ENCODE data around the gene CSF1R. TPM values are rescaled to one million over a fixed set of nuclear protein-coding genes. Genes with fewer than 3 reads are reported as not detected.

The CSF1R gene
- total and polyA plus RNA-seq, 2 of the 4 experiments (the other 2 are of a cell fraction), result 0.14 to 0.36 TPM

DNA sequence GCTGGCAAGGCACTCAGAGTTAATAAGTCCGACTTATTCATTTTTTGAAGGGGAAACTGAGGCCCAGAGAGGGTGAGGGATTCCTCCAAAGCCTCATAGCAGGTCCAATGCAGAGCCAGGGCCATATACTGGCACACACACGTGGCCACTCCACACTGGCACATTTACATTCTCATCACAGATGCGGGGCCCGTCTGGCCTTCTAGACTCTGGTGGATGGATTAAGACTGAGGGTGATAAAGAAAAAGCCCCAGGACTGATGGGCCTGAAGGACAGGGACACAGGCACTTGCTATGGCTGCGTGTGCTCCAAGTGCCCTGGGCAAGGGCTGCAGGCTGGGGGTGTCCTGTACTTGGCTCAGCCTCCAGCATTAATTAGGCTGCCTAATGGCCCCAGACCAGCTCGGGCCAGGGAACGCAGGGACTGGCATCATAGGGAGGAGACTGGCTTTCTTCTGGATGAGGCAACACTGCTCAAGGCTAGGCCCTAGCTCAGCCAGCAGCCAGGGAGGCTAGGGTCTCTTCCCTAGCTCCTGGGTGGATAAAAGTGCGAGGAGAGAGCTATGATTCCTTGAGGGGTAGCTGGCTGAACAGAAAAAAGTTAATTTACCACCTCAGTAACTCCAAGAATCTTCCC, 28.5 kb upstream of the CSF1R start:
- no peak overlapping the region for H3K18ac ChIP-seq (ENCODE audit: low read depth, low read length)
- no peak overlapping the region for H3K14ac ChIP-seq (replicated peaks; ENCODE audit: low read depth, low read length)
- H2AK5ac ChIP-seq (ENCODE audit: low read depth, low read length), result no peak overlapping the region
- no peak overlapping the region for H3K9ac ChIP-seq (ENCODE audit: low read depth, low read length)
- peaks cover 16% of the 10 kb centered on the region for H3K9me1 ChIP-seq (ENCODE audit: insufficient read depth, low read length)
- no peaks in the 10 kb centered on the region for H3K9me3 ChIP-seq (ENCODE audit: control insufficient read depth, insufficient read depth, low read length)
- H4K20me1 ChIP-seq (ENCODE audit: insufficient read depth, low read length), result peaks cover 4% of the 10 kb centered on the region; the same call in 1 of the 2 replicates
- H3K79me1 ChIP-seq (ENCODE audit: low read depth in 1 of 2, low read length in 2 of 2), result peaks cover 0 to 8% of the 10 kb centered on the region in 2 experiments; a peak in 1 of 4 replicates
- no peak for DNase-seq
- in situ Hi-C loops (cut with MboI; ENCODE audit: low sequenced_read_pairs), result no loop called here
- no peak overlapping the region for H2BK20ac ChIP-seq (ENCODE audit: low read depth, low read length)
- H3K4me3 ChIP-seq (ENCODE audit: insufficient read depth, low read depth, low read length), result no peak overlapping the region
- no peak overlapping the region for H2BK15ac ChIP-seq (ENCODE audit: low read depth, low read length)
- H2BK120ac ChIP-seq (ENCODE audit: low read depth, low read length), result no peak overlapping the region
- no TSS peak for BruUV-seq (replicated peaks)
- peaks cover 56% of the 10 kb centered on the region for H3K36me3 ChIP-seq (ENCODE audit: control insufficient read depth, insufficient read depth, low read length)
- no peak overlapping the region for H4K91ac ChIP-seq (ENCODE audit: insufficient read depth, low read depth, low read length)
- H3K4ac ChIP-seq (ENCODE audit: low read depth, low read length), result no peak overlapping the region
- ChIA-PET POLR2A (ENCODE audit: unreplicated experiment) (no interaction called here), CTCF (no interaction called here)
- H2AK9ac ChIP-seq (replicated peaks; ENCODE audit: low read depth, low read length, poor library complexity), result no peak overlapping the region
- no peak overlapping the region for H3K56ac ChIP-seq (ENCODE audit: extremely low read depth, insufficient read depth, low read length)
- WGBS, 2 experiments (ENCODE audit: extremely low coverage in 2 of 2, insufficient read length in 1 of 2), result 100% methylated on average over 1 of the region's 8 CpGs; no CpG with 5 or more reads in 1 of the 2 experiments
- no peak for ATAC-seq (ENCODE audit: low read depth)
- H2BK5ac ChIP-seq (ENCODE audit: low read depth, low read length, poor library complexity, severe bottlenecking), result no peak overlapping the region
- H4K5ac ChIP-seq (ENCODE audit: low read depth, low read length), result no peak overlapping the region
- no peak overlapping the region for H3K27ac ChIP-seq (ENCODE audit: insufficient read depth, low read length)
- H3K4me2 ChIP-seq (ENCODE audit: low read depth, low read length), result no peak overlapping the region
- dilution Hi-C loops (cut with HindIII; ENCODE audit: low sequenced_read_pairs, unreplicated experiment), result no loop called here
- no peaks in the 10 kb centered on the region for H3K27me3 ChIP-seq (ENCODE audit: control insufficient read depth, insufficient read depth, low read length)
- no peak overlapping the region for H2AFZ ChIP-seq (replicated peaks; ENCODE audit: low read length, poor library complexity)
- intact Hi-C loops (cut with micrococcal nuclease), result loop anchor here (5.0 to 10.0 kb wide), 2 partner anchors 48 to 280 kb away; no protein-coding TSS in a partner anchor
- H3K4me1 ChIP-seq (ENCODE audit: control insufficient read depth, insufficient read depth, low read length), result peaks cover 12% of the 10 kb centered on the region
- no peak for TF ChIP-seq MAFK (IDR thresholded peaks at IDR 0.05; ENCODE audit: low read depth, low read length)
- TF ChIP-seq, protein P1, sequence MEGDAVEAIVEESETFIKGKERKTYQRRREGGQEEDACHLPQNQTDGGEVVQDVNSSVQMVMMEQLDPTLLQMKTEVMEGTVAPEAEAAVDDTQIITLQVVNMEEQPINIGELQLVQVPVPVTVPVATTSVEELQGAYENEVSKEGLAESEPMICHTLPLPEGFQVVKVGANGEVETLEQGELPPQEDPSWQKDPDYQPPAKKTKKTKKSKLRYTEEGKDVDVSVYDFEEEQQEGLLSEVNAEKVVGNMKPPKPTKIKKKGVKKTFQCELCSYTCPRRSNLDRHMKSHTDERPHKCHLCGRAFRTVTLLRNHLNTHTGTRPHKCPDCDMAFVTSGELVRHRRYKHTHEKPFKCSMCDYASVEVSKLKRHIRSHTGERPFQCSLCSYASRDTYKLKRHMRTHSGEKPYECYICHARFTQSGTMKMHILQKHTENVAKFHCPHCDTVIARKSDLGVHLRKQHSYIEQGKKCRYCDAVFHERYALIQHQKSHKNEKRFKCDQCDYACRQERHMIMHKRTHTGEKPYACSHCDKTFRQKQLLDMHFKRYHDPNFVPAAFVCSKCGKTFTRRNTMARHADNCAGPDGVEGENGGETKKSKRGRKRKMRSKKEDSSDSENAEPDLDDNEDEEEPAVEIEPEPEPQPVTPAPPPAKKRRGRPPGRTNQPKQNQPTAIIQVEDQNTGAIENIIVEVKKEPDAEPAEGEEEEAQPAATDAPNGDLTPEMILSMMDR (conservative IDR thresholded peaks at IDR 0.05; ENCODE audit: low read depth, low read length), result no peak
- TF ChIP-seq BHLHE40 (IDR thresholded peaks at IDR 0.05; ENCODE audit: low read depth, low read length), result no peak
- no peak for TF ChIP-seq MAZ (IDR thresholded peaks at IDR 0.05; ENCODE audit: borderline replicate concordance, low read depth, low read length)
- TF ChIP-seq FOS (IDR thresholded peaks at IDR 0.05; ENCODE audit: low read depth, low read length), result no peak
- no peak for TF ChIP-seq RFX5 (IDR thresholded peaks at IDR 0.05; ENCODE audit: low read depth, low read length)
- TF ChIP-seq POLR2A (IDR thresholded peaks at IDR 0.05; ENCODE audit: low read depth, low read length), result no peak
- TF ChIP-seq, protein P2, sequence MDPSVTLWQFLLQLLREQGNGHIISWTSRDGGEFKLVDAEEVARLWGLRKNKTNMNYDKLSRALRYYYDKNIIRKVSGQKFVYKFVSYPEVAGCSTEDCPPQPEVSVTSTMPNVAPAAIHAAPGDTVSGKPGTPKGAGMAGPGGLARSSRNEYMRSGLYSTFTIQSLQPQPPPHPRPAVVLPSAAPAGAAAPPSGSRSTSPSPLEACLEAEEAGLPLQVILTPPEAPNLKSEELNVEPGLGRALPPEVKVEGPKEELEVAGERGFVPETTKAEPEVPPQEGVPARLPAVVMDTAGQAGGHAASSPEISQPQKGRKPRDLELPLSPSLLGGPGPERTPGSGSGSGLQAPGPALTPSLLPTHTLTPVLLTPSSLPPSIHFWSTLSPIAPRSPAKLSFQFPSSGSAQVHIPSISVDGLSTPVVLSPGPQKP (IDR thresholded peaks at IDR 0.05; ENCODE audit: borderline replicate concordance, low read depth, low read length), result no peak
- TF ChIP-seq, protein P3, sequence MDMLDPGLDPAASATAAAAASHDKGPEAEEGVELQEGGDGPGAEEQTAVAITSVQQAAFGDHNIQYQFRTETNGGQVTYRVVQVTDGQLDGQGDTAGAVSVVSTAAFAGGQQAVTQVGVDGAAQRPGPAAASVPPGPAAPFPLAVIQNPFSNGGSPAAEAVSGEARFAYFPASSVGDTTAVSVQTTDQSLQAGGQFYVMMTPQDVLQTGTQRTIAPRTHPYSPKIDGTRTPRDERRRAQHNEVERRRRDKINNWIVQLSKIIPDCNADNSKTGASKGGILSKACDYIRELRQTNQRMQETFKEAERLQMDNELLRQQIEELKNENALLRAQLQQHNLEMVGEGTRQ (IDR thresholded peaks at IDR 0.05; ENCODE audit: low read depth, low read length), result no peak
- TF ChIP-seq RCOR1 (IDR thresholded peaks at IDR 0.05; ENCODE audit: insufficient replicate concordance, low read length), result no peak
- TF ChIP-seq NFE2L2 (IDR thresholded peaks at IDR 0.05; ENCODE audit: low read depth, low read length), result no peak
- TF ChIP-seq MXI1 (IDR thresholded peaks at IDR 0.05; ENCODE audit: borderline replicate concordance, low read depth, low read length), result no peak
- TF ChIP-seq CEBPB (IDR thresholded peaks at IDR 0.05; ENCODE audit: low read depth, low read length), result no peak
- TF ChIP-seq RAD21 (IDR thresholded peaks at IDR 0.05; ENCODE audit: low read length), result no peak
- H3K23ac ChIP-seq (ENCODE audit: low read depth, low read length), result no peak overlapping the region
- no peak overlapping the region for H4K8ac ChIP-seq (ENCODE audit: low read depth in 2 of 2, low read length in 2 of 2)
